GM12873 (cell line): ENCODE measurements around the gene ZNF148.

Experiments used
- CTCF ChIP-seq: IDR thresholded peaks from 2 replicates; pipeline ENCODE4 v1.5.1; 2012; ENCODE audit warnings: low read depth, mild to moderate bottlenecking, moderate library complexity, low read length, control low read depth; ENCODE audit not compliant: insufficient read depth; ENCODE audit errors: missing control alignments

The ZNF148 gene

GRCh38 chr3:125356140-125357026 lies 18.7 kb downstream of the ZNF148 start:
- TF ChIP-seq CTCF, result no peak

- no peak for TF ChIP-seq CTCF
These were observed 21.5 kb downstream of the ZNF148 start for GRCh38 chr3:125353659-125354058.

- TF ChIP-seq CTCF, result no peak
These were observed 22.0 kb downstream of the ZNF148 start for GRCh38 chr3:125353128-125353527.

- no peak for TF ChIP-seq CTCF
These were observed 23.2 kb downstream of the ZNF148 start for GRCh38 chr3:125351814-125352456.

GRCh38 chr3:125351152-125351551 lies 24.0 kb downstream of the ZNF148 start:
- no peak for TF ChIP-seq CTCF

- no peak for TF ChIP-seq CTCF
These were observed 24.5 kb downstream of the ZNF148 start for GRCh38 chr3:125350597-125350996.

- no peak for TF ChIP-seq CTCF
These were observed 25.5 kb downstream of the ZNF148 start for GRCh38 chr3:125349556-125350165.
